ENCODE measurements around the gene GABRG3.

The GABRG3 gene

DNA sequence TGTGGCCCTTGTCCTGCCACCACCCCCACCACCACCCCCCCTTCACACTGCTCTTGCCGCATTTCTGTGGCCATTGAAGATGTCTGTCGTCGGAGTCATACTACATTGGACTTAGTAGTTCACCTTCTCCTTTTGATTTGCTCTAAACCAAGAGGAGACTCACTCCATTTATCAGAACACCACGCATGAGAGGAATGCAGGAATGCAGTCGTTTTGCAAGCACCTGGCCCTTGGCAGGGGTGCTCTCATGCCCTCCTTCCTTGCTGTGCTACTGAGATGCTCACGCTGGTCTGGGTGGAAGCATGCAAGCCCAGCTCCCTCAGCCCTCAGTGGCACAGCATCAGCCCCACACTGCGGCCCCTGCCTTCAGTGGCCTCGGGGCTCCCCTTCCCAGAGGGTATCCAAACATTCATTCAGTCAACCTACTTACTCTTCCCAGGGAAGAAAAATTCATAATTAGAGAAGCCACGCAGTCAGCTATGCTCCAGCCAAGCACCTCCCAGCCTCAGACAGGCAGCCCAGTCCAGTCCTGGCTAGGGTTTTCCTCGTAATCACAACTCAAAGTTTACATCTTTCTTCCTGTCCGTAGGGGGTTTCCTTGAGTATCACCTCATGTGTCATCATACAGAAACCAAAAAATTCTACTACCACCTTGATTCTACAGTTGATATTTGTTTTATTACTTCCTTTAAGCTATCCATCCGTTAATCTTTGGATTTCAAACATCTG is 520.0 kb downstream of the GABRG3 start:
- TF ChIP-seq EZH2phosphoT487 (conservative IDR thresholded peaks at IDR 0.05; ENCODE audit: low read length), result no peak
- TF ChIP-seq, protein P1, sequence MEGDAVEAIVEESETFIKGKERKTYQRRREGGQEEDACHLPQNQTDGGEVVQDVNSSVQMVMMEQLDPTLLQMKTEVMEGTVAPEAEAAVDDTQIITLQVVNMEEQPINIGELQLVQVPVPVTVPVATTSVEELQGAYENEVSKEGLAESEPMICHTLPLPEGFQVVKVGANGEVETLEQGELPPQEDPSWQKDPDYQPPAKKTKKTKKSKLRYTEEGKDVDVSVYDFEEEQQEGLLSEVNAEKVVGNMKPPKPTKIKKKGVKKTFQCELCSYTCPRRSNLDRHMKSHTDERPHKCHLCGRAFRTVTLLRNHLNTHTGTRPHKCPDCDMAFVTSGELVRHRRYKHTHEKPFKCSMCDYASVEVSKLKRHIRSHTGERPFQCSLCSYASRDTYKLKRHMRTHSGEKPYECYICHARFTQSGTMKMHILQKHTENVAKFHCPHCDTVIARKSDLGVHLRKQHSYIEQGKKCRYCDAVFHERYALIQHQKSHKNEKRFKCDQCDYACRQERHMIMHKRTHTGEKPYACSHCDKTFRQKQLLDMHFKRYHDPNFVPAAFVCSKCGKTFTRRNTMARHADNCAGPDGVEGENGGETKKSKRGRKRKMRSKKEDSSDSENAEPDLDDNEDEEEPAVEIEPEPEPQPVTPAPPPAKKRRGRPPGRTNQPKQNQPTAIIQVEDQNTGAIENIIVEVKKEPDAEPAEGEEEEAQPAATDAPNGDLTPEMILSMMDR (IDR thresholded peaks at IDR 0.05; ENCODE audit: insufficient read depth, low read length, poor library complexity, severe bottlenecking), result no peak

DNA sequence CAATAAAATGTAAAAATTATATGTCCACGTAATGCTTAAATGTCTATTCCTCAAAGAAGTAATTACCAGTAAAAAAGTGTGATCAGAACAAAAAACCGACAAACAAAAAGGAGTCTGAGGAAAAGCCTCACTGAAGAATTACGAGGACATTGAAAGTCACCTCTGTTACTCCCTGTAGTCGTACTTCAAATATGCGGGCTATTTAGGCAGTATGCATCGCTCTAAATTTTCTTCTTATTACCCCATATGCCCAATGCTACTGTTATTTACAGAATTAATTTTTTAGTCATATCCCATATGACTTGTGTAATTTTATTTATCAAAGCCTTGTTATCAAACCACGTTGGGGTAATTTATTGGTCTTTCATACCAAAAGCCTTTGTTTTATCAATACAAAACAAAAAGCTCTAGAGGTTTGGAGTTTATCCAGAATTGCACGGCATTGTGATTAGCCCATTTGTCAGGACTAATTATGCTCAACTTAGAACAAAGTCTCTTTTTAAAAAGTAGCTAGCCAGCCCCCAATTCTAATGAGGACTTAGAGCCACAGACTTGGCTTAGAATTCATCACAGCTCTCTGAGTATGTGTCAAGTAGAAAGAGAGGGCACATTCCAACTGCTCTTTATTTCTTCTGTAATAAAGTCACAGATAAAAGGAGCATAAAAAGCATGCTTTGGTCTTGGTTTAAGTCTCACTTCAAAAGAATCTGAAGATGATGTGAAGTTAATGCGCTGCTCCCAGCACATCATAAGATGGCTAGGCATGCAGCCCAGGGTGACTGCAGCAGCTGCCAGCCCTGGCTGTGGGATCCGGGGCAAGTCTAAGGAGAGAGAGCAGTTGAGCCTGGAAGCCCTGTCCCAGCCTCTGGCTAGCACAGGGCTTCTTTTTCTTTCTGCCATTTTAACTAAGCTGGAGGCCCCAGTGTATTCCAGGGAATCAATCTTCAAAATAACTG is 521.0 kb downstream of the GABRG3 start:
- Histone ChIP-seq H3K27me3 (ENCODE audit: low read length) (no peaks in the 10 kb centered on the region), H3K4me3 (ENCODE audit: insufficient read depth, low read length, poor library complexity, severe bottlenecking) (no peak overlapping the region), H3F3A (ENCODE audit: insufficient read depth) (no peaks in the 10 kb centered on the region), H3K79me2 (ENCODE audit: insufficient read depth, low read length) (no peaks in the 10 kb centered on the region), H3K27ac (ENCODE audit: low read depth, low read length) (no peak overlapping the region), H3K36me3 (ENCODE audit: low read length) (no peaks in the 10 kb centered on the region), H3K9me3 (ENCODE audit: insufficient read depth, low read length) (no peaks in the 10 kb centered on the region), H3K9me2 (replicated peaks; ENCODE audit: insufficient read depth, low read length) (no peaks in the 10 kb centered on the region), H3K4me2 (ENCODE audit: low read depth, low read length, poor library complexity, severe bottlenecking) (no peak overlapping the region), H3K9ac (ENCODE audit: low read length) (no peak overlapping the region), H4K20me1 (ENCODE audit: low read depth, low read length) (no peaks in the 10 kb centered on the region), H2AFZ (ENCODE audit: low read depth, low read length, severe bottlenecking) (no peak overlapping the region)
- TF ChIP-seq EZH2phosphoT487 (conservative IDR thresholded peaks at IDR 0.05; ENCODE audit: low read length), result no peak
- TF ChIP-seq, protein P1 (IDR thresholded peaks at IDR 0.05; ENCODE audit: insufficient read depth, low read length, poor library complexity, severe bottlenecking), result no peak

More for the DNA sequence above, 520.0 kb downstream of the GABRG3 start:
- H3K9me2 ChIP-seq (replicated peaks; ENCODE audit: insufficient read depth, low read length), result no peaks in the 10 kb centered on the region
- no peaks in the 10 kb centered on the region for H3K79me2 ChIP-seq (ENCODE audit: insufficient read depth, low read length)
- H3K4me2 ChIP-seq (ENCODE audit: low read depth, low read length, poor library complexity, severe bottlenecking), result no peak overlapping the region
- no peaks in the 10 kb centered on the region for H3K9me3 ChIP-seq (ENCODE audit: insufficient read depth, low read length)
- H4K20me1 ChIP-seq (ENCODE audit: low read depth, low read length), result no peaks in the 10 kb centered on the region
- H3K27ac ChIP-seq (ENCODE audit: low read depth, low read length), result no peak overlapping the region
- H3K36me3 ChIP-seq (ENCODE audit: low read length), result no peaks in the 10 kb centered on the region
- H2AFZ ChIP-seq (ENCODE audit: low read depth, low read length, severe bottlenecking), result no peak overlapping the region
- no peak overlapping the region for H3K9ac ChIP-seq (ENCODE audit: low read length)
- no peaks in the 10 kb centered on the region for H3K27me3 ChIP-seq (ENCODE audit: low read length)
- no peaks in the 10 kb centered on the region for H3F3A ChIP-seq (ENCODE audit: insufficient read depth)
- no peak overlapping the region for H3K4me3 ChIP-seq (ENCODE audit: insufficient read depth, low read length, poor library complexity, severe bottlenecking)

DNA sequence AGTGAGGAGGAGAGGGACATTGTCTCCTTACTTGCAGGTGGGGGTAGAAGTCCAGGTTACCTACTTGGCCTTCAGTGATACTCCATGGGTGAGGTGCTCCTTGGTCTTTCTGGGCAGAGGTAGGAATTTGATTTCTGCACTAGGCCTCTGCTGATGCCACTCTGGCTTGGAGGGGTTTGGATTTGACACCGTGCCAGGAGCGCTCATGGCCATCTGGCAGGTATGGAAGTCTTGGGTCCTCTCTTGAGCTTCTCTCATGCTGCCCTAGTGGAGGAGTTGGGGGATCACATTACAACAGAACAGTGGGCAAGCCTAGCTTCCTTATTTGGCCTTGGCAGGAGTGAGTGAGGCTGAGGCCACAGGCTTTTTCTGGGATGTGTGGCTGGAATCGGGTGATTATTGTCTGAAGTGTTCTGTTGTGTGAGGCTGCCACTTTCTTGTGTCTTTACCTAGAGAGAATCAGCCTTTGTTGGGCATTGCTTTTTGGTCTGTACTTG is 525.0 kb downstream of the GABRG3 start:
- Histone ChIP-seq H3F3A (ENCODE audit: insufficient read depth) (no peaks in the 10 kb centered on the region), H4K20me1 (ENCODE audit: low read depth, low read length) (no peaks in the 10 kb centered on the region), H3K9ac (ENCODE audit: low read length) (no peak overlapping the region), H3K9me3 (ENCODE audit: insufficient read depth, low read length) (no peaks in the 10 kb centered on the region), H2AFZ (ENCODE audit: low read depth, low read length, severe bottlenecking) (no peak overlapping the region), H3K27ac (ENCODE audit: low read depth, low read length) (no peak overlapping the region), H3K79me2 (ENCODE audit: insufficient read depth, low read length) (no peaks in the 10 kb centered on the region), H3K27me3 (ENCODE audit: low read length) (no peaks in the 10 kb centered on the region), H3K4me3 (ENCODE audit: insufficient read depth, low read length, poor library complexity, severe bottlenecking) (no peak overlapping the region), H3K9me2 (replicated peaks; ENCODE audit: insufficient read depth, low read length) (no peaks in the 10 kb centered on the region), H3K4me2 (ENCODE audit: low read depth, low read length, poor library complexity, severe bottlenecking) (no peak overlapping the region), H3K36me3 (ENCODE audit: low read length) (no peaks in the 10 kb centered on the region)
- no peak for TF ChIP-seq EZH2phosphoT487 (conservative IDR thresholded peaks at IDR 0.05; ENCODE audit: low read length)
- TF ChIP-seq, protein P1 (IDR thresholded peaks at IDR 0.05; ENCODE audit: insufficient read depth, low read length, poor library complexity, severe bottlenecking), result no peak
